Spinal cord (tissue), 10 donors: ENCODE results near the gene GPR18. TPM values are rescaled to one million over a fixed set of nuclear protein-coding genes. Genes with fewer than 3 reads are reported as not detected.

Experiments
- DNase-seq, 6 donors: peaks; one replicate each; pipeline versions ENCODE4 v3.0.0 to v3.0.0-alpha.2; 2013 to 2015; ENCODE audit warnings: low spot score in 6 of 6, low read depth in 4 of 6
- H3K27ac ChIP-seq: one replicate; pipeline ENCODE4 v1.5.1; 2013; ENCODE audit warnings: low read depth, low read length, control low read depth
- H3K27me3 ChIP-seq: one replicate; pipeline ENCODE4 v1.6.1; 2013; ENCODE audit warnings: low read length; ENCODE audit not compliant: control insufficient read depth, insufficient read depth
- H3K36me3 ChIP-seq: one replicate; pipeline ENCODE4 v1.6.1; 2013; ENCODE audit warnings: low read length; ENCODE audit not compliant: control insufficient read depth, insufficient read depth
- H3K4me1 ChIP-seq: one replicate; pipeline ENCODE4 v1.6.1; 2013; ENCODE audit warnings: low read length; ENCODE audit not compliant: control insufficient read depth, insufficient read depth
- H3K4me3 ChIP-seq: one replicate; pipeline ENCODE4 v1.5.1; 2013; ENCODE audit warnings: low read depth, low read length, control low read depth
- H3K9me3 ChIP-seq: one replicate; pipeline ENCODE4 v1.6.1; 2013; ENCODE audit warnings: low read length; ENCODE audit not compliant: control insufficient read depth, insufficient read depth
- WGBS: methylation state at CpG from one replicate; pipeline ENCODE4 v1.1.5; 2013; ENCODE audit warnings: missing lambda C conversion rate; ENCODE audit not compliant: insufficient coverage; 5-methylcytosine and 5-hydroxymethylcytosine counted together
- polyA plus RNA-seq, 2 donors: library from polyadenylated mRNA; unstranded; fragments of 120-200 nt; gene quantifications; one replicate each; pipeline ENCODE4 v1.2.1, GENCODE V29; 2013; ENCODE audit not compliant: insufficient read length in 2 of 2
- total RNA-seq, 2 donors: library from RNA; depleted of rRNA in 1 of 2; stranded (reverse); fragments of 120-200 nt in 1 of 2; fragments of >200 nt in 1 of 2; gene quantifications; one replicate each; pipeline versions ENCODE4 v1.2.3 to v1.2.4, GENCODE V29; 2013 to 2014
- donor health status: healthy.

Gene GPR18
- total and polyA plus RNA-seq, 4 donors, result 0.23 TPM; not detected in 3

DNA sequence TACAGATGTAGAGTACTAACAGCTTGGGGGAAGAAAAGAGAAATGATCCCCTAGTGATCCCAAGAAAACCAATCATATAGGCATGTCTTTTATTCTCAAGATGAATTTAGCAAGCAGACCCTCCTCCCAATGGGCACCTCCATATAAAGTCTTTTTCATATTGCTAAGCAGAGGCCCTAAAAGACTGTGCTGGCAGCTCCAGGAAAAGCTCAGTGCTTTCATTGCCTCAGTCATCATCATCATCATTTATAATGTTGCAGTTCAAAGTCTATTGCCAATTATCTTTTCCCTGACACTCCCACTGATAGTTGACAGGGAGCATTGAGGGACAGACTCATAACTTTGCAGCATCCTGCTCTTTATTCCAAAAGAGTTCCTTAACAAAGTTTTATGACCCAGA is 36.0 kb upstream of the GPR18 start:
- H3K27ac ChIP-seq, result no peak overlapping the region
- no peaks in the 10 kb centered on the region for H3K27me3 ChIP-seq
- no peak for DNase-seq

GRCh38 chr13:99293178-99293577 is 35.0 kb upstream of the GPR18 start:
- Histone ChIP-seq H3K4me1 (no peaks in the 10 kb centered on the region), H3K27ac (no peak overlapping the region), H3K4me3 (no peak overlapping the region), H3K36me3 (no peaks in the 10 kb centered on the region), H3K9me3 (no peaks in the 10 kb centered on the region), H3K27me3 (no peaks in the 10 kb centered on the region)
- DNase-seq, result no peak
- WGBS, result 100% methylated on average over 1 of the region's 2 CpGs

More for the DNA sequence above, 36.0 kb upstream of the GPR18 start:
- no peak overlapping the region for H3K4me3 ChIP-seq
- no peaks in the 10 kb centered on the region for H3K9me3 ChIP-seq
- H3K36me3 ChIP-seq, result no peaks in the 10 kb centered on the region
- no peaks in the 10 kb centered on the region for H3K4me1 ChIP-seq

DNA sequence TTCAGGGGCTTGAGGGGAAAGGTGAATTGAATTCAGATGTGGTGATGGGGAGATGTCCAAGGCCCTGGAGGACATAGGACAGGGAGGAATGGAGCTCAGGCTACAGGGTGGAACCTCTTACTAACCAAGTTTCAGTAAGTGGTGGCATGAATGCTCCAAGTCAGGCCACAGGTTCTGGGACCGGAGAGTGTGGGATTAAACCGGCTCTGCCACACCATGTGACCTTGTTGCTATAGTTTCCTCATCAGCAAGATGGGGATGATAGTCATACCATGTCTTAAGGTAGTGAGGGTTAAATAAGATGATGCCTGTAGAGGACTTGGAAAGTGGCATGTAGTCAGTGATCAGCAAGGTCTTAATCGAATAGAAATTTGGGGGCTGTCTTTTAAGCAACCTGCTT is 32.7 kb upstream of the GPR18 start:
- Histone ChIP-seq H3K27ac (no peak overlapping the region), H3K9me3 (no peaks in the 10 kb centered on the region), H3K27me3 (no peaks in the 10 kb centered on the region), H3K36me3 (no peaks in the 10 kb centered on the region), H3K4me3 (no peak overlapping the region), H3K4me1 (no peaks in the 10 kb centered on the region)
- no peak for DNase-seq
- 82% methylated on average over 3 of the region's 3 CpGs for WGBS

- Histone ChIP-seq H3K27ac (no peak overlapping the region), H3K9me3 (no peaks in the 10 kb centered on the region)
- no peak for DNase-seq
These were observed 31.6 kb upstream of the GPR18 start for GRCh38 chr13:99289674-99290337.

GRCh38 chr13:99289271-99289670 is 31.1 kb upstream of the GPR18 start:
- H3K36me3 ChIP-seq, result no peaks in the 10 kb centered on the region
- 100% methylated on average over 1 of the region's 2 CpGs for WGBS
- H3K4me3 ChIP-seq, result no peak overlapping the region
- H3K27me3 ChIP-seq, result no peaks in the 10 kb centered on the region
- H3K9me3 ChIP-seq, result no peaks in the 10 kb centered on the region
- DNase-seq, result no peak
- H3K4me1 ChIP-seq, result no peaks in the 10 kb centered on the region
- H3K27ac ChIP-seq, result no peak overlapping the region

More at GRCh38 chr13:99289674-99290337, 31.6 kb upstream of the GPR18 start:
- no peaks in the 10 kb centered on the region for H3K27me3 ChIP-seq
- WGBS, result 100% methylated on average over 1 of the region's 7 CpGs
- H3K36me3 ChIP-seq, result no peaks in the 10 kb centered on the region
- H3K4me3 ChIP-seq, result no peak overlapping the region
- no peaks in the 10 kb centered on the region for H3K4me1 ChIP-seq

DNA sequence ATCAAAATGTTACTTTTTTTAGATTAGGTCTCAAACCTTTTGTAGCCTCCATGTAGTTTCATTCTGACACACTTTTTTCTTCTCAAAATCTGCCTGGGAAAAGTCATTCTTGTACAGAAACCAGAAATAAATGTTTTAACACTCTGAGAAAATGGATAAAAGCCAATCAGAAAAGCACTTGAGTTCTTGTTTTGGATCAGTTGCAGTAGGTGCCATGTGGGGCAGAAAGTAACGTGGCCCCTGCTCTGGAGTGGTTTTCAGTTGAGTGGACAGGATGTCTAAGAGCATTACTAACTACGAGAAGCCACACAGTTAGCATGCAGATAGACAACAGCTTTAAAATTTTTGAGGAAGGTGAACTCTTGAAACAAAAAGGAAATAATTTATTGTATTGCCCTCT is 29.9 kb upstream of the GPR18 start:
- Histone ChIP-seq H3K27ac (no peak overlapping the region), H3K9me3 (no peaks in the 10 kb centered on the region), H3K4me1 (no peaks in the 10 kb centered on the region), H3K36me3 (no peaks in the 10 kb centered on the region), H3K27me3 (no peaks in the 10 kb centered on the region), H3K4me3 (no peak overlapping the region)
- 40% methylated on average over 1 of the region's 2 CpGs for WGBS
- no peak for DNase-seq

- Histone ChIP-seq H3K4me3 (no peak overlapping the region), H3K36me3 (no peaks in the 10 kb centered on the region), H3K4me1 (no peaks in the 10 kb centered on the region), H3K27me3 (no peaks in the 10 kb centered on the region), H3K27ac (no peak overlapping the region), H3K9me3 (no peaks in the 10 kb centered on the region)
- WGBS, result 100% methylated on average over 1 of the region's 4 CpGs
- no peak for DNase-seq
These were observed 29.4 kb upstream of the GPR18 start for GRCh38 chr13:99287551-99287950.

DNA sequence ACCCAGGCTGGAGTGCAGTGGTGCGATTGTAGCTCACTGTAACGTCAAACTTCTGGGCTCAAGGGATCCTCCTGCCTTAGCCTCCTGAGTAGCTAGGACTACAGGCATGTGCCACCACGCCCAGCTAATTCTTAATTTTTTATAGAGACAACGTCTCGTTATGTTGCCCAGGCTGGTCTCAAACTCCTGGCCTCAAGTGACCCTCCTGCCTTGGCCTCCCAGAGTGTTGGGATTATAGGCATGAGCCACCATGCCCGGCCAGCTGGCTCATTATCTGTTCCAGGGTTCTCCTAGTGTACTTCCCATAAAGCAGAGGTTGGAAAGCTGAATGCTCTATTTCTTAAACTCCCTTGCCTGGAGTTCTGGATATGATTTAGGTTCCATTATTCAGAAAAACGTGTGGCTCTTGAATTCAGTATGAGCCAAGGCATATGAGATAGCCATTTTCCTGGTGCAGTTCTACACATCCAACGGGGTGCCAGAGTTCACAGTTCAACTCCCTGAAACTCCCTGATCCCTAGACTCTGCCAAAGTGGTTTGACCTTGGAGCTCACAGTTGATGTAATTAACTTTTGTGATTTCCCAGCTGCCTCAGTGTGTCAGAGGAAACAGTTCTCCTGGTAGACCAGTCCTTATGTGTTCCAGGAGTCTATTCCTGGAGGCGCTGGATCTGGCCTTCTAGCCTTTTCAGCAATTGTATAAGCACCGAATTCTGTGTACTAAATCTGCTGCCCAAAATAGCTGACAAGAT is 27.4 kb upstream of the GPR18 start:
- H3K27me3 ChIP-seq, result no peaks in the 10 kb centered on the region
- H3K9me3 ChIP-seq, result no peaks in the 10 kb centered on the region
- H3K4me3 ChIP-seq, result no peak overlapping the region
- DNase-seq, result no peak
- 86% methylated on average over 6 of the region's 10 CpGs for WGBS
- no peak overlapping the region for H3K27ac ChIP-seq
- no peaks in the 10 kb centered on the region for H3K4me1 ChIP-seq
- no peaks in the 10 kb centered on the region for H3K36me3 ChIP-seq

DNA sequence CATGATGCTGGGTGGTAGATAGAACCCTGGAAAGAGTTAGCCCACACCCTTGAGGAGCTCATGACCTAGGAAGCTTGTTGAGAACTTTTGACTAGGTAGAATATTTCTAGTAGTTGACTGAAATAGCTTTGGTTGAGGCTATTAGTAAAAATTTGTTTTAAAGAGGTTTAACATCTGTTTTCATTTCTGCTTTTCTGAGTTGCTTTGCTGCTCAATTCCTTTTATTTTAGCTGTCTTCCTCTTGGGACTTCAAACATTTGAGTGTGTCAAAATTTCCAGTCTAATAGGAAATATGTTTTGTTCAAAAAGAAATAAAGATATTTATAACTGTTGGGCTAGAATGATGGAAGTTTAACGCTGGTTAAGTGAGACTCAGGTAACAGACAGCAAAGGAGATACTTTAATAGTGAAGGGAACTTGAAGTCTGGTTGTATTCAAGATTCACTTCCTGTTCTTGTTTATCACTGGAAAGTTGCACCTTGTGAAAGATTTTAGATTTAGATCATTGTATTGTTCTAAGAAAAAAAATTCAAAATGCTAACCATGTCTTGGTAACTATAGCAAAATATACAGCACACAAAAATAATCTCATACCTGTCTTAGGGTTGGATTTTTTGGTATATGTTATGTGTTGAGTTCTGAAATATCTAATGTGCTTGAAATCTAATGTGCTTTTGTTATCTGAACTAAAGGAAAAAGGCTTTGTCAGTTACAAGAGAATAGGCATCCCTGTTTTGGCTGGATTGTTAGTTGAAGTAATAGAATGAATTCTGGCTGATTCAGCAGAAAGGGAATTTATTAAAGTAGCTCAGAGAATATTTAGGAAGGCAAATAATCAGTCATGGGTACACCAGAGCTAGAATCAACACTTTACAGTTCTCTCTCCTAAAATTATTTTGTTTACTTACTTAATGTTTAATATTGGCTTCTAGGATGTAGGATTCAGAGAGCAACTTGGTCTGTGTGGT is 24.4 kb upstream of the GPR18 start:
- DNase-seq, result no peak
- Histone ChIP-seq H3K36me3 (no peaks in the 10 kb centered on the region), H3K4me1 (no peaks in the 10 kb centered on the region), H3K4me3 (no peak overlapping the region), H3K27me3 (no peaks in the 10 kb centered on the region), H3K27ac (peak overlapping the region; percentile 53), H3K9me3 (no peaks in the 10 kb centered on the region)
- 100% methylated on average over 1 of the region's 1 CpG for WGBS
